Chondrocyte (in vitro differentiated cells): ENCODE data around the gene ISM1. TPM values are rescaled to one million over a fixed set of nuclear protein-coding genes. Genes with fewer than 3 reads are reported as not detected.

Source experiments
- DNase-seq: peaks from one replicate; pipeline ENCODE4 v3.0.0; 2021; ENCODE audit warnings: mixed read lengths, low spot score
- H3K27ac Mint-ChIP-seq: one replicate; pipeline ENCODE4 v1.8.0; 2021; ENCODE audit warnings: mild to moderate bottlenecking, moderate library complexity, mixed read lengths; ENCODE audit not compliant: unreplicated experiment
- H3K27me3 Mint-ChIP-seq: 2 replicates; pipeline ENCODE4 v1.8.0; 2021; ENCODE audit warnings: low read depth, mixed read lengths
- H3K36me3 Mint-ChIP-seq: 2 replicates; pipeline ENCODE4 v1.8.0; 2021; ENCODE audit warnings: low read depth, mixed read lengths
- H3K4me1 Mint-ChIP-seq: 2 replicates; pipeline ENCODE4 v1.8.0; 2021; ENCODE audit warnings: low read depth, mild to moderate bottlenecking, mixed read lengths
- H3K4me3 Mint-ChIP-seq: one replicate; pipeline ENCODE4 v1.8.0; 2021; ENCODE audit warnings: mild to moderate bottlenecking, moderate library complexity, mixed read lengths; ENCODE audit not compliant: unreplicated experiment
- H3K9me3 Mint-ChIP-seq: 2 replicates; pipeline ENCODE4 v1.8.0; 2021; ENCODE audit warnings: low read depth, mixed read lengths
- CTCF ChIP-seq: fragments of 200-600 bp; sonication (generic); IDR thresholded peaks from 2 replicates; pipeline ENCODE4 v1.5.0; 2021; ENCODE audit warnings: antibody characterized with exemption, mild to moderate bottlenecking, moderate library complexity
- total RNA-seq: library from RNA; stranded (reverse); gene quantifications from 3 replicates; pipeline ENCODE4 v1.2.1, GENCODE V29; 2021

Gene ISM1
- total RNA-seq, 1 donor from 2014 or later: 1.2 TPM

- Mint-ChIP-seq H3K27ac (no peak overlapping the region), H3K27me3 (no peaks in the 10 kb centered on the region)
Measured at GRCh38 chr20:13283869-13284829, 63.1 kb downstream of the ISM1 start.

GRCh38 chr20:13284830-13285229 lies 63.8 kb downstream of the ISM1 start:
- no peak for TF ChIP-seq CTCF
- H3K4me1 Mint-ChIP-seq: no peaks in the 10 kb centered on the region
- H3K27ac Mint-ChIP-seq: no peak overlapping the region
- H3K9me3 Mint-ChIP-seq: peaks cover 6% of the 10 kb centered on the region
- no peaks in the 10 kb centered on the region for H3K27me3 Mint-ChIP-seq
- no peaks in the 10 kb centered on the region for H3K36me3 Mint-ChIP-seq
- H3K4me3 Mint-ChIP-seq: no peak overlapping the region
- DNase-seq: no peak

More at GRCh38 chr20:13283869-13284829, 63.1 kb downstream of the ISM1 start:
- TF ChIP-seq CTCF: no peak
- no peak for DNase-seq
- H3K4me3 Mint-ChIP-seq: no peak overlapping the region
- H3K4me1 Mint-ChIP-seq: no peaks in the 10 kb centered on the region
- peaks cover 6% of the 10 kb centered on the region for H3K9me3 Mint-ChIP-seq
- no peaks in the 10 kb centered on the region for H3K36me3 Mint-ChIP-seq

- Mint-ChIP-seq H3K27me3 (no peaks in the 10 kb centered on the region), H3K27ac (no peak overlapping the region), H3K36me3 (no peaks in the 10 kb centered on the region), H3K9me3 (peaks cover 4% of the 10 kb centered on the region), H3K4me1 (no peaks in the 10 kb centered on the region), H3K4me3 (no peak overlapping the region)
- no peak for DNase-seq
- TF ChIP-seq CTCF: no peak
Measured at GRCh38 chr20:13285408-13285807, 64.3 kb downstream of the ISM1 start.

- no peaks in the 10 kb centered on the region for H3K36me3 Mint-ChIP-seq
- no peaks in the 10 kb centered on the region for H3K27me3 Mint-ChIP-seq
- H3K27ac Mint-ChIP-seq: no peak overlapping the region
- no peaks in the 10 kb centered on the region for H3K4me1 Mint-ChIP-seq
- DNase-seq: no peak
- TF ChIP-seq CTCF: no peak
- no peak overlapping the region for H3K4me3 Mint-ChIP-seq
- H3K9me3 Mint-ChIP-seq: no peaks in the 10 kb centered on the region
Measured at GRCh38 chr20:13286052-13286451, 65.0 kb downstream of the ISM1 start.

GRCh38 chr20:13286607-13287006 lies 65.5 kb downstream of the ISM1 start:
- Mint-ChIP-seq H3K4me3 (no peak overlapping the region), H3K9me3 (no peaks in the 10 kb centered on the region), H3K27me3 (no peaks in the 10 kb centered on the region), H3K36me3 (no peaks in the 10 kb centered on the region), H3K27ac (no peak overlapping the region), H3K4me1 (no peaks in the 10 kb centered on the region)
- DNase-seq: no peak
- no peak for TF ChIP-seq CTCF
